Heart right ventricle (tissue), 16 donors: Measurements from ENCODE around the gene TYMS. TPM values are rescaled to one million over a fixed set of nuclear protein-coding genes. Genes with fewer than 3 reads are reported as not detected.

Experiments used
- ATAC-seq, 8 donors: fragments of 200-7000 bp; cut with Tn5 transposase; one replicate each; pipeline ENCODE4 v1.9.1; 2020; ENCODE audit warnings: mild to moderate bottlenecking in 8 of 8, moderate library complexity in 8 of 8, moderate number of reproducible peaks in 1 of 8
- DNase-seq, 2 donors: peaks; one replicate each; pipeline ENCODE4 v3.0.0-alpha.2; 2020
- H3K27ac ChIP-seq, 10 donors: fragments of 200-600 bp; sonication (generic) in 2 of 10; one replicate each; pipeline versions ENCODE4 v1.5.0 to v1.8.0; 2020 to 2022; ENCODE audit warnings: mild to moderate bottlenecking in 3 of 10
- H3K27me3 ChIP-seq, 7 donors: fragments of 200-600 bp; one replicate each; pipeline ENCODE4 v1.8.0; 2021 to 2022; ENCODE audit warnings: mild to moderate bottlenecking in 2 of 7
- H3K36me3 ChIP-seq, 9 donors: fragments of 200-600 bp; sonication (generic) in 1 of 9; one replicate each; pipeline versions ENCODE4 v1.5.0 to v1.8.0; 2020 to 2022; ENCODE audit warnings: mild to moderate bottlenecking in 2 of 9
- H3K4me1 ChIP-seq, 9 donors: fragments of 200-600 bp; sonication (generic) in 1 of 9; one replicate each; pipeline versions ENCODE4 v1.5.0 to v1.8.0; 2020 to 2022; ENCODE audit warnings: mild to moderate bottlenecking in 4 of 9
- H3K4me3 ChIP-seq, 10 donors: fragments of 200-600 bp; sonication (generic) in 2 of 10; one replicate each; pipeline versions ENCODE4 v1.5.0 to v1.8.0; 2020 to 2022; ENCODE audit warnings: mild to moderate bottlenecking in 7 of 10, moderate library complexity in 2 of 10
- H3K9me3 ChIP-seq, 11 donors: fragments of 200-600 bp in 10 of 11; sonication (generic) in 2 of 11; one replicate each; pipeline versions ENCODE4 v1.5.0 to v1.8.0; 2013 to 2022; ENCODE audit warnings: mild to moderate bottlenecking in 2 of 11, control low read depth in 1 of 11, moderate library complexity in 1 of 11
- CTCF ChIP-seq, 9 donors: fragments of 200-600 bp; sonication (generic) in 2 of 9; IDR thresholded peaks; one replicate each; pipeline versions ENCODE4 v1.5.0 to v1.8.0; 2021 to 2022; ENCODE audit warnings: antibody characterized with exemption in 9 of 9, mild to moderate bottlenecking in 5 of 9, moderate library complexity in 1 of 9
- WGBS, 2 donors: extraction: QIAGEN DNeasy Blood & Tissue Kit; methylation state at CpG; one replicate each; pipeline ENCODE4 v1.1.7; 2013; ENCODE audit warnings: inconsistent platforms in 1 of 2; 5-methylcytosine and 5-hydroxymethylcytosine counted together
- intact Hi-C, 10 donors: fragments of 100-400 bp; cut with DNase I; formaldehyde crosslinking; loops; one replicate each; pipeline versions ENCODE4 v1.11.1 to v1.14.2; 2022
- polyA plus RNA-seq, 2 donors: library from polyadenylated mRNA; stranded (reverse); fragments of 200-250 nt; gene quantifications; one replicate each; pipeline ENCODE4 v1.2.3, GENCODE V29; 2013
- total RNA-seq, 10 donors: library from RNA; stranded (reverse); fragmentation: NEBNext Ultra II Directional in 3 of 10; extraction: Animal tissue kit (Norgen Biotek cat#: 25700) in 3 of 10; gene quantifications; one replicate each; pipeline versions ENCODE4 v1.2.1 to v1.2.4, GENCODE V29; 2021 to 2023
- donor health status: Arrhythmogenic right ventricular cardiomyopathy.
- donor health status: ischemic (EF 13 %, LVEDD 7.1; RV severe dilation, severe dysfunction).
- donor health status: healthy with polysubstance abuse.
- donor health status: DM: no; HTN: yes; CAD: no.
- donor health status: DM: no; HTN: no; CAD: no.
- donor health status: ischemic (EF 25% LVEDD 6.9; RV normal size, moderate dysfunction).
- donor health status: ischemic (EF 25% LVEDD 5.7; RV mildly dilated, moderate dysfunction).
- donor health status: healthy.
- donor health status: DM: yes; HTN: yes; CAD: no.
- donor health status: Ischemic cardiomyopathy.
- donor health status: ischemic (EF 35%, LVEDD 5.7; RV mildly dilated, moderate dysfunction).
- donor health status: nonischemic (EF 11% LVEDD 7.7; RV severe dilation, severe dysfunction).
- donor health status: DM: yes; HTN: yes; CAD: no.
- donor health status: PGD.
- donor health status: ischemic (EF 29% LVEDD 5.4; RV normal size, mild dysfunction).
- donor health status: nonischemic (EF 23%, LVEDD 6.1; RV moderate dilation, normal function).

Gene TYMS
- total and polyA plus RNA-seq, 12 donors = 0.80 to 16.7 (median 1.8) TPM

- H3K36me3 ChIP-seq = no peaks in the 10 kb centered on the region
- intact Hi-C loops = no loop called here
- no peaks in the 10 kb centered on the region for H3K4me1 ChIP-seq
- no peak overlapping the region for H3K27ac ChIP-seq
- no peak overlapping the region for H3K4me3 ChIP-seq
- no peaks in the 10 kb centered on the region for H3K9me3 ChIP-seq
- ATAC-seq = no peak
- TF ChIP-seq CTCF (IDR thresholded peaks at IDR 0.05) = no peak
- DNase-seq = no peak
- peaks cover 0 to 8% (median 0%) of the 10 kb centered on the region in 7 donors for H3K27me3 ChIP-seq
Measured at GRCh38 chr18:631560-631959, 25.9 kb upstream of the TYMS start.

GRCh38 chr18:634551-635045 lies 22.9 kb upstream of the TYMS start:
- Histone ChIP-seq H3K4me3 (no peak overlapping the region), H3K27me3 (peaks cover 0 to 13% (median 0%) of the 10 kb centered on the region in 7 donors), H3K9me3 (no peaks in the 10 kb centered on the region), H3K36me3 (no peaks in the 10 kb centered on the region), H3K4me1 (no peaks in the 10 kb centered on the region), H3K27ac (no peak overlapping the region)
- ATAC-seq = no peak
- intact Hi-C loops = no loop called here
- no peak for TF ChIP-seq CTCF (IDR thresholded peaks at IDR 0.05)
- 74 to 82% methylated on average over 2 of the region's 2 CpGs for WGBS, 2 donors
- no peak for DNase-seq

- no peak for TF ChIP-seq CTCF (IDR thresholded peaks at IDR 0.05)
- Histone ChIP-seq H3K4me3 (no peak overlapping the region), H3K27ac (no peak overlapping the region), H3K27me3 (peaks cover 0 to 13% (median 0%) of the 10 kb centered on the region in 7 donors), H3K36me3 (no peaks in the 10 kb centered on the region), H3K9me3 (no peaks in the 10 kb centered on the region), H3K4me1 (no peaks in the 10 kb centered on the region)
- 58 to 64% methylated on average over 8 of the region's 8 CpGs for WGBS, 2 donors
- no peak for ATAC-seq
- intact Hi-C loops = no loop called here
- no peak for DNase-seq
Measured at GRCh38 chr18:635171-635570, 22.3 kb upstream of the TYMS start.

GRCh38 chr18:641224-641623 lies 16.2 kb upstream of the TYMS start:
- TF ChIP-seq CTCF (IDR thresholded peaks at IDR 0.05) = no peak
- Histone ChIP-seq H3K36me3 (no peaks in the 10 kb centered on the region), H3K27me3 (peaks cover 0 to 34% (median 0%) of the 10 kb centered on the region in 7 donors), H3K4me3 (no peak overlapping the region), H3K27ac (no peak overlapping the region), H3K4me1 (no peaks in the 10 kb centered on the region), H3K9me3 (no peaks in the 10 kb centered on the region)
- no peak for ATAC-seq
- WGBS, 2 donors = 92 to 93% methylated on average over 6 of the region's 6 CpGs
- no peak for DNase-seq
- intact Hi-C loops = no loop called here
